H1 (cell line): ENCODE data around the gene MKLN1. TPM values are rescaled to one million over a fixed set of nuclear protein-coding genes. Genes with fewer than 3 reads are reported as not detected.

Experiments used
- ASH2L ChIP-seq: fragments of 200-600, 300-600 bp; sonication (generic); IDR thresholded peaks from one replicate; pipeline ENCODE4 v1.7.1; 2017; ENCODE audit warnings: low read length
- BRCA1 ChIP-seq: IDR thresholded peaks from 2 replicates; pipeline ENCODE4 v1.6.1; 2012; ENCODE audit warnings: low read depth, low read length, improper control_type of control experiment
- NRF1 ChIP-seq: IDR thresholded peaks from 2 replicates; pipeline ENCODE4 v1.6.1; 2011; ENCODE audit warnings: mild to moderate bottlenecking, low read depth, low read length, improper control_type of control experiment
- POLR2A ChIP-seq, 2 experiments: IDR thresholded peaks; 1 replicate in 1 of 2; 2 replicates in 1 of 2; pipeline ENCODE4 v1.6.1; 2011; ENCODE audit warnings: low read depth in 2 of 2, low read length in 2 of 2, mild to moderate bottlenecking in 2 of 2; ENCODE audit errors: control extremely low read depth in 1 of 2
- TBP ChIP-seq: IDR thresholded peaks from 2 replicates; pipeline ENCODE4 v1.6.1; 2011; ENCODE audit warnings: low read depth, low read length, improper control_type of control experiment
- polyA plus RNA-seq, 7 experiments: library from polyadenylated mRNA; depleted of rRNA in 3 of 7; stranded (reverse) in 5 of 7; unstranded in 2 of 7; fragments of >200 nt in 5 of 7; fragments of 200-250 nt in 2 of 7; gene quantifications; 1 replicate in 5 of 7; 2 replicates in 1 of 7; 4 replicates in 1 of 7; pipeline versions ENCODE4 v1.2.1 to v1.2.3, GENCODE V29; 2011 to 2013; ENCODE audit warnings: missing spikeins in 2 of 7, mixed read lengths in 2 of 7
- total RNA-seq: library from RNA; stranded (reverse); fragmentation: NEBNext Ultra II Directional; extraction: Animal tissue kit (Norgen Biotek cat#: 25700); gene quantifications from 2 replicates; pipeline ENCODE4 v1.2.1, GENCODE V29; 2021

MKLN1 gene
- total and polyA plus RNA-seq, 2 of the 8 experiments (the other 6 are each of a cell fraction or from before 2014, with no cell fraction given), result 22.3 to 50.9 TPM

DNA sequence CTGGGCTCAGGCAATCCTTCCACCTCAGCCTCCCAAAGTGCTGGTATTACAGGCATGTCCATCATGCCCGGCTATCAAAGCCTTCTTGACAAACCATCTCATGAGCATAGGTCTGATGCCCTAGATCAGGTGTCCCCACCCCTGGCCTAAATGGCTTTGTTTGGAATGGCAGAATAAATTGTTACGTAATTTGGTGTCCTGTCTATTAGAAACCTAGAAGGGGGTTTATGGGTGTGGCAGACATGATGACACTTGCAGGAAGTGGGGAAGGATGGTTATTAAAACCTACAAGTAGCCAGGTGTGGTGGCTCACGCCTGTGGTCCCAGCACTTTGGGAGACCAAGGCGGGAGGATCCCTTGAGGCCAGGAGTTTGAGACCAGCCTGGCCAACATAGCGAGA is 38.6 kb upstream of the MKLN1 start (continued):
- no peak for TF ChIP-seq POLR2A (IDR thresholded peaks at IDR 0.05; ENCODE audit: control extremely low read depth in 1 of 2, low read depth in 2 of 2, low read length in 2 of 2)
- no peak for TF ChIP-seq NRF1
- no peak for TF ChIP-seq BRCA1
- no peak for TF ChIP-seq TBP
- no peak for TF ChIP-seq ASH2L
- TF ChIP-seq, all 59 proteins: peak for 0
